ENCODE results near the gene LRRC37A3.
"Not testable (repeated sequence)": the region's sequence is repeated elsewhere in the genome, so short reads cannot be mapped to it uniquely, and the experiment has no call there.

DNA sequence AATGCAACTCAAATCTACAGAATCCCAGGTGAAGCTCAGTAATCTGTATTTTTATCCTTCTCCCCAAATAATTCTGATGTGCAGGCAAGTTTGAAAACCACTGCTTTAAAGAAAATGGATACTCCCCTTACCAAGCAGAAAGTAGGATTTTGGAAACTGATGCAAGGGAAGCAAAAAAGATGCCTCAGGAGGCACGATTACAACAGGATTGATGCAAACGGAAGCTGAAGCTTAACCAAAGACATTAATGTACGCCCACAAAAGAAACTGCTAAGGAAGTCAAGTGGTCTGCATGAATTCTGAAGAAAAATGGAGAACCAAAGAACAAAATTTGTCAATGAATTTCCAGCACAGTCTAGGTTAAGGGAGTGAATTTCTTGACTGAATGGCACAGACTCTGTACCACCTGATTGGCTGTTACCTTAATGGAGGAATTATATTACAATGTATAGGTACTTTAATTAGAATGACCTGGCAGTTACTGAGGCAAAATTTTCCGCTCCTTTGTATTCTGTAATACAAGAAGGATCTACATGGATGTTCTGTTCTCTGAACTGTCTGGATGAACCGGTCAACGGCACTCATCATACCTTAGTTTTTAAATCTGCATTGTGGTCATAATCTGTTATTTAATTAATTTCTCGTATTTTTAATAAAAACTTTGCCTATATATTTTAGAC lies 9.6 kb downstream of the LRRC37A3 start:
- TF ChIP-seq SMAD1 (CRISPR knock-in tag; IDR thresholded peaks at IDR 0.05; ENCODE audit: borderline replicate concordance, low read depth); EZH2 (conservative IDR thresholded peaks at IDR 0.05; ENCODE audit: low read depth, low read length); BRCA1 (CRISPR knock-in tag; IDR thresholded peaks at IDR 0.05); ZMYM2 (CRISPR knock-in tag; IDR thresholded peaks at IDR 0.05): not testable (repeated sequence)
- TF ChIP-seq, protein P1, sequence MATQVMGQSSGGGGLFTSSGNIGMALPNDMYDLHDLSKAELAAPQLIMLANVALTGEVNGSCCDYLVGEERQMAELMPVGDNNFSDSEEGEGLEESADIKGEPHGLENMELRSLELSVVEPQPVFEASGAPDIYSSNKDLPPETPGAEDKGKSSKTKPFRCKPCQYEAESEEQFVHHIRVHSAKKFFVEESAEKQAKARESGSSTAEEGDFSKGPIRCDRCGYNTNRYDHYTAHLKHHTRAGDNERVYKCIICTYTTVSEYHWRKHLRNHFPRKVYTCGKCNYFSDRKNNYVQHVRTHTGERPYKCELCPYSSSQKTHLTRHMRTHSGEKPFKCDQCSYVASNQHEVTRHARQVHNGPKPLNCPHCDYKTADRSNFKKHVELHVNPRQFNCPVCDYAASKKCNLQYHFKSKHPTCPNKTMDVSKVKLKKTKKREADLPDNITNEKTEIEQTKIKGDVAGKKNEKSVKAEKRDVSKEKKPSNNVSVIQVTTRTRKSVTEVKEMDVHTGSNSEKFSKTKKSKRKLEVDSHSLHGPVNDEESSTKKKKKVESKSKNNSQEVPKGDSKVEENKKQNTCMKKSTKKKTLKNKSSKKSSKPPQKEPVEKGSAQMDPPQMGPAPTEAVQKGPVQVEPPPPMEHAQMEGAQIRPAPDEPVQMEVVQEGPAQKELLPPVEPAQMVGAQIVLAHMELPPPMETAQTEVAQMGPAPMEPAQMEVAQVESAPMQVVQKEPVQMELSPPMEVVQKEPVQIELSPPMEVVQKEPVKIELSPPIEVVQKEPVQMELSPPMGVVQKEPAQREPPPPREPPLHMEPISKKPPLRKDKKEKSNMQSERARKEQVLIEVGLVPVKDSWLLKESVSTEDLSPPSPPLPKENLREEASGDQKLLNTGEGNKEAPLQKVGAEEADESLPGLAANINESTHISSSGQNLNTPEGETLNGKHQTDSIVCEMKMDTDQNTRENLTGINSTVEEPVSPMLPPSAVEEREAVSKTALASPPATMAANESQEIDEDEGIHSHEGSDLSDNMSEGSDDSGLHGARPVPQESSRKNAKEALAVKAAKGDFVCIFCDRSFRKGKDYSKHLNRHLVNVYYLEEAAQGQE (IDR thresholded peaks at IDR 0.05; ENCODE audit: borderline replicate concordance in 1 of 2, low read depth in 1 of 2, low read length in 2 of 2): not testable (repeated sequence)
- TF ChIP-seq, protein P2, sequence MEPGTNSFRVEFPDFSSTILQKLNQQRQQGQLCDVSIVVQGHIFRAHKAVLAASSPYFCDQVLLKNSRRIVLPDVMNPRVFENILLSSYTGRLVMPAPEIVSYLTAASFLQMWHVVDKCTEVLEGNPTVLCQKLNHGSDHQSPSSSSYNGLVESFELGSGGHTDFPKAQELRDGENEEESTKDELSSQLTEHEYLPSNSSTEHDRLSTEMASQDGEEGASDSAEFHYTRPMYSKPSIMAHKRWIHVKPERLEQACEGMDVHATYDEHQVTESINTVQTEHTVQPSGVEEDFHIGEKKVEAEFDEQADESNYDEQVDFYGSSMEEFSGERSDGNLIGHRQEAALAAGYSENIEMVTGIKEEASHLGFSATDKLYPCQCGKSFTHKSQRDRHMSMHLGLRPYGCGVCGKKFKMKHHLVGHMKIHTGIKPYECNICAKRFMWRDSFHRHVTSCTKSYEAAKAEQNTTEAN (CRISPR knock-in tag; conservative IDR thresholded peaks at IDR 0.05): not testable (repeated sequence)
- TF ChIP-seq, protein P3, sequence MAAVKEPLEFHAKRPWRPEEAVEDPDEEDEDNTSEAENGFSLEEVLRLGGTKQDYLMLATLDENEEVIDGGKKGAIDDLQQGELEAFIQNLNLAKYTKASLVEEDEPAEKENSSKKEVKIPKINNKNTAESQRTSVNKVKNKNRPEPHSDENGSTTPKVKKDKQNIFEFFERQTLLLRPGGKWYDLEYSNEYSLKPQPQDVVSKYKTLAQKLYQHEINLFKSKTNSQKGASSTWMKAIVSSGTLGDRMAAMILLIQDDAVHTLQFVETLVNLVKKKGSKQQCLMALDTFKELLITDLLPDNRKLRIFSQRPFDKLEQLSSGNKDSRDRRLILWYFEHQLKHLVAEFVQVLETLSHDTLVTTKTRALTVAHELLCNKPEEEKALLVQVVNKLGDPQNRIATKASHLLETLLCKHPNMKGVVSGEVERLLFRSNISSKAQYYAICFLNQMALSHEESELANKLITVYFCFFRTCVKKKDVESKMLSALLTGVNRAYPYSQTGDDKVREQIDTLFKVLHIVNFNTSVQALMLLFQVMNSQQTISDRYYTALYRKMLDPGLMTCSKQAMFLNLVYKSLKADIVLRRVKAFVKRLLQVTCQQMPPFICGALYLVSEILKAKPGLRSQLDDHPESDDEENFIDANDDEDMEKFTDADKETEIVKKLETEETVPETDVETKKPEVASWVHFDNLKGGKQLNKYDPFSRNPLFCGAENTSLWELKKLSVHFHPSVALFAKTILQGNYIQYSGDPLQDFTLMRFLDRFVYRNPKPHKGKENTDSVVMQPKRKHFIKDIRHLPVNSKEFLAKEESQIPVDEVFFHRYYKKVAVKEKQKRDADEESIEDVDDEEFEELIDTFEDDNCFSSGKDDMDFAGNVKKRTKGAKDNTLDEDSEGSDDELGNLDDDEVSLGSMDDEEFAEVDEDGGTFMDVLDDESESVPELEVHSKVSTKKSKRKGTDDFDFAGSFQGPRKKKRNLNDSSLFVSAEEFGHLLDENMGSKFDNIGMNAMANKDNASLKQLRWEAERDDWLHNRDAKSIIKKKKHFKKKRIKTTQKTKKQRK (IDR thresholded peaks at IDR 0.05; ENCODE audit: low read length): not testable (repeated sequence)
- TF ChIP-seq, protein P4, sequence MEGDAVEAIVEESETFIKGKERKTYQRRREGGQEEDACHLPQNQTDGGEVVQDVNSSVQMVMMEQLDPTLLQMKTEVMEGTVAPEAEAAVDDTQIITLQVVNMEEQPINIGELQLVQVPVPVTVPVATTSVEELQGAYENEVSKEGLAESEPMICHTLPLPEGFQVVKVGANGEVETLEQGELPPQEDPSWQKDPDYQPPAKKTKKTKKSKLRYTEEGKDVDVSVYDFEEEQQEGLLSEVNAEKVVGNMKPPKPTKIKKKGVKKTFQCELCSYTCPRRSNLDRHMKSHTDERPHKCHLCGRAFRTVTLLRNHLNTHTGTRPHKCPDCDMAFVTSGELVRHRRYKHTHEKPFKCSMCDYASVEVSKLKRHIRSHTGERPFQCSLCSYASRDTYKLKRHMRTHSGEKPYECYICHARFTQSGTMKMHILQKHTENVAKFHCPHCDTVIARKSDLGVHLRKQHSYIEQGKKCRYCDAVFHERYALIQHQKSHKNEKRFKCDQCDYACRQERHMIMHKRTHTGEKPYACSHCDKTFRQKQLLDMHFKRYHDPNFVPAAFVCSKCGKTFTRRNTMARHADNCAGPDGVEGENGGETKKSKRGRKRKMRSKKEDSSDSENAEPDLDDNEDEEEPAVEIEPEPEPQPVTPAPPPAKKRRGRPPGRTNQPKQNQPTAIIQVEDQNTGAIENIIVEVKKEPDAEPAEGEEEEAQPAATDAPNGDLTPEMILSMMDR (CRISPR knock-in tag; IDR thresholded peaks at IDR 0.05): not testable (repeated sequence)

All from HepG2 (cell line).